A549 (cell line): ENCODE measurements around the gene NT5C3B. TPM values are rescaled to one million over a fixed set of nuclear protein-coding genes. Genes with fewer than 3 reads are reported as not detected.
A peak's percentile ranks its signal among the peaks of the same experiment; 100 is the strongest.

Source experiments
- CBX8 ChIP-seq: fragments of 200-600 bp; sonication (generic); IDR thresholded peaks from 2 replicates; pipeline ENCODE4 v1.6.1; 2016
- CEBPB ChIP-seq, 2 experiments: fragments of >200 bp in 1 of 2; sonication (Bioruptor Twin) in 1 of 2; formaldehyde crosslinking in 1 of 2; IDR thresholded peaks; 2 replicates each; pipeline ENCODE4 v1.6.1; 2012 to 2016
- EP300 ChIP-seq, 2 experiments: fragments of >200 bp; sonication (Bioruptor Twin); formaldehyde crosslinking; IDR thresholded peaks; 2 replicates in 1 of 2; 3 replicates in 1 of 2; pipeline ENCODE4 v1.6.1; 2016 to 2017
- ESRRA ChIP-seq: fragments of 150-350 bp; IDR thresholded peaks from 2 replicates; pipeline ENCODE4 v1.6.1; 2014; ENCODE audit warnings: mild to moderate bottlenecking, low read length, borderline replicate concordance
- FOSL2 ChIP-seq, 2 experiments: fragments of 450-650 bp in 1 of 2; fragments of >200 bp in 1 of 2; sonication (Bioruptor Twin) in 1 of 2; formaldehyde crosslinking; IDR thresholded peaks; 2 replicates each; pipeline versions ENCODE4 v1.5.0 to v1.6.1; 2016 to 2020; ENCODE audit warnings: mild to moderate bottlenecking in 1 of 2, moderate library complexity in 1 of 2
- GATA3 ChIP-seq: IDR thresholded peaks from 2 replicates; pipeline ENCODE4 v1.6.1; 2012; ENCODE audit warnings: borderline replicate concordance
- HOXB5 ChIP-seq: fragments of 250-450 bp; sonication (Bioruptor Pico); IDR thresholded peaks from 2 replicates; pipeline ENCODE4 v1.5.0; 2020; ENCODE audit warnings: mild to moderate bottlenecking, moderate library complexity
- JUN ChIP-seq, 2 experiments: fragments of >200 bp; sonication (Bioruptor Twin); formaldehyde crosslinking; IDR thresholded peaks; 2 replicates in 1 of 2; 3 replicates in 1 of 2; pipeline ENCODE4 v1.6.1; 2016 to 2017
- KDM5A ChIP-seq: fragments of 200-600 bp; sonication (generic); IDR thresholded peaks from 2 replicates; pipeline ENCODE4 v1.6.1; 2016; ENCODE audit warnings: antibody characterized with exemption, mild to moderate bottlenecking
- MAZ ChIP-seq: fragments of 150-350 bp; IDR thresholded peaks from 2 replicates; pipeline ENCODE4 v1.6.1; 2014; ENCODE audit warnings: antibody characterized with exemption, low read depth, low read length, borderline replicate concordance
- MYC ChIP-seq: IDR thresholded peaks from 2 replicates; pipeline ENCODE4 v1.6.1; 2012; ENCODE audit warnings: mild to moderate bottlenecking, inconsistent platforms, low read length, improper control_type of control experiment, borderline replicate concordance
- PHF8 ChIP-seq: fragments of 200-600 bp; sonication (generic); IDR thresholded peaks from 2 replicates; pipeline ENCODE4 v1.6.1; 2016; ENCODE audit warnings: low read depth, mild to moderate bottlenecking, antibody characterized with exemption, moderate library complexity, borderline replicate concordance
- POLR2A ChIP-seq: IDR thresholded peaks from 2 replicates; pipeline ENCODE4 v1.6.1; 2012; ENCODE audit warnings: mild to moderate bottlenecking, low read length
- RAD21 ChIP-seq, 2 experiments: fragments of >200 bp in 1 of 2; sonication (Bioruptor Twin) in 1 of 2; formaldehyde crosslinking in 1 of 2; IDR thresholded peaks in 1 of 2; conservative IDR thresholded peaks in 1 of 2; 2 replicates in 1 of 2; 3 replicates in 1 of 2; pipeline ENCODE4 v1.6.1; 2012 to 2018; ENCODE audit warnings: inconsistent platforms in 1 of 2
- RARB ChIP-seq: fragments of 250-450 bp; sonication (Bioruptor Pico); IDR thresholded peaks from 2 replicates; pipeline ENCODE4 v1.8.0; 2021; ENCODE audit warnings: mild to moderate bottlenecking, moderate library complexity
- RFX5 ChIP-seq: fragments of 450-650 bp; IDR thresholded peaks from 2 replicates; pipeline ENCODE4 v1.7.1; 2014; ENCODE audit warnings: antibody characterized with exemption, mild to moderate bottlenecking, moderate library complexity
- RNF2 ChIP-seq: fragments of 200-600 bp; sonication (generic); IDR thresholded peaks from 2 replicates; pipeline ENCODE4 v1.6.1; 2016; ENCODE audit warnings: low read depth, mild to moderate bottlenecking, antibody characterized with exemption, moderate library complexity, borderline replicate concordance
- TFCP2L1 ChIP-seq: fragments of 250-450 bp; sonication (Bioruptor Pico); IDR thresholded peaks from 2 replicates; pipeline ENCODE4 v1.5.0; 2021; ENCODE audit warnings: mild to moderate bottlenecking
- TP53 ChIP-seq: fragments of 250-450 bp; sonication (Bioruptor Pico); IDR thresholded peaks from 2 replicates; pipeline ENCODE4 v1.5.0; 2021; ENCODE audit warnings: mild to moderate bottlenecking, moderate library complexity
- ZFP36 ChIP-seq: fragments of 450-650 bp; IDR thresholded peaks from 2 replicates; pipeline ENCODE4 v1.6.1; 2014; ENCODE audit warnings: borderline replicate concordance; ENCODE audit not compliant: partially characterized antibody
- ZSCAN20 ChIP-seq: fragments of 250-450 bp; sonication (Bioruptor Pico); IDR thresholded peaks from 2 replicates; pipeline ENCODE4 v1.8.0; 2022; ENCODE audit warnings: mild to moderate bottlenecking, moderate library complexity
- polyA plus RNA-seq, 4 experiments: library from polyadenylated mRNA; depleted of rRNA in 3 of 4; stranded (reverse); fragments of >200 nt; fragmentation: RNase III in 1 of 4; extraction: RNeasy Plus Mini Kit Qiagen cat#74134 plus additional on column Dnase treatment in 1 of 4; gene quantifications; 2 replicates in 3 of 4; 3 replicates in 1 of 4; pipeline ENCODE4 v1.2.3, GENCODE V29; 2011 to 2017
- TF ChIP-seq, protein P1 (sequence below): fragments of >200 bp; sonication (Bioruptor Twin); formaldehyde crosslinking; IDR thresholded peaks from 3 replicates; pipeline ENCODE4 v1.5.1; 2016
- TF ChIP-seq, protein P2 (sequence below): IDR thresholded peaks from 2 replicates; pipeline ENCODE4 v1.6.1; 2012
- TF ChIP-seq, protein P3 (sequence below): IDR thresholded peaks from 2 replicates; pipeline ENCODE4 v1.6.1; 2012
- TF ChIP-seq, protein P4 (sequence below): fragments of >200 bp; sonication (Bioruptor Twin); formaldehyde crosslinking; IDR thresholded peaks from 2 replicates; pipeline ENCODE4 v1.6.1; 2016
- TF ChIP-seq, protein P5 (sequence below): fragments of 450-650 bp; IDR thresholded peaks from 2 replicates; pipeline ENCODE4 v1.6.1; 2014; ENCODE audit warnings: antibody characterized with exemption
- TF ChIP-seq, protein P6 (sequence below): fragments of 250-450 bp; sonication (Bioruptor Pico); IDR thresholded peaks from 2 replicates; pipeline ENCODE4 v1.5.0; 2020; ENCODE audit warnings: low read depth, mild to moderate bottlenecking, moderate library complexity
- TF ChIP-seq, protein P7 (sequence below): fragments of >200 bp; sonication (Bioruptor Twin); formaldehyde crosslinking; IDR thresholded peaks from 3 replicates; pipeline ENCODE4 v1.6.1; 2016

The NT5C3B gene
- polyA plus RNA-seq, 2 of the 4 experiments (the other 2 are of a cell fraction), result 109 to 171 TPM

DNA sequence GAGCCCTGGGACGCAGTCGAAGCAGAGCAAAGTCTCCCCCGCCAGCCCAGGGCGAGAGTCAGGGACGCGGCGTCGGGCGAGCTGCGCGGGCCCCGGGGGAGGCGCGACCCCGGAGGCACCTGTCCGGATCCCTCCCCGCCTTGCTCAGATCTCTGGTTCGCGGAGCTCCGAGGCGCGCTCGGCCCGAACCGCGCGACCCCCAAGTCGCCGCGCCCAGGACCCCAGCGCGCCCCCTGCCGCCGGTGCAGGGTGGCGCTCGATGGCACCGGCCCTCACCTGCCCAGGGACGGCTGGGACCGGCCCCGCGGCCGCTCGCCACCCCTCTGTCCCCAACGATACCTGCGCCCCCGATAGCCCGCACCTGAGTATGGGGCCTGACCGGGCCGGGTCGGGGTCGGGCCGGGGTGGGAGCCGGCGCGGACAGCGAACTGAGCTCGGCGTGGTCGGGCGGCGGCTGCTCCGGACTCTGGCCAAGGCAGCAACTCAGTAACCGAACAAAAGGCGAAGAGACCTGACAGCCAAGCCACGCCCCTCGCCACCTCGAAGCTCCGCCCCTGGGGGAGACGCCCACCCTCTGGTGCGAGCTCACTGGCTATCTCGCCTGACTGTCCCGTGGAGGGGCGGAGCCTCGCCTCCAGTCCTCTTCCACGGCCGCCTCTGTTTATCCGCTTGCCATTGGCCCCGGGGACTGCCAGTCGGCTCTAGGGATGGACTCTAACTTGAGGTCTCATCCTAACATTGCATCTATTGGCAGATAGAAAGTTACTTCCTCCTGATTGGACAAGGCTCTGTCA is 49.6 kb downstream of the NT5C3B start, which contains the start of gene JUP (continued):
- TF ChIP-seq, protein P1, sequence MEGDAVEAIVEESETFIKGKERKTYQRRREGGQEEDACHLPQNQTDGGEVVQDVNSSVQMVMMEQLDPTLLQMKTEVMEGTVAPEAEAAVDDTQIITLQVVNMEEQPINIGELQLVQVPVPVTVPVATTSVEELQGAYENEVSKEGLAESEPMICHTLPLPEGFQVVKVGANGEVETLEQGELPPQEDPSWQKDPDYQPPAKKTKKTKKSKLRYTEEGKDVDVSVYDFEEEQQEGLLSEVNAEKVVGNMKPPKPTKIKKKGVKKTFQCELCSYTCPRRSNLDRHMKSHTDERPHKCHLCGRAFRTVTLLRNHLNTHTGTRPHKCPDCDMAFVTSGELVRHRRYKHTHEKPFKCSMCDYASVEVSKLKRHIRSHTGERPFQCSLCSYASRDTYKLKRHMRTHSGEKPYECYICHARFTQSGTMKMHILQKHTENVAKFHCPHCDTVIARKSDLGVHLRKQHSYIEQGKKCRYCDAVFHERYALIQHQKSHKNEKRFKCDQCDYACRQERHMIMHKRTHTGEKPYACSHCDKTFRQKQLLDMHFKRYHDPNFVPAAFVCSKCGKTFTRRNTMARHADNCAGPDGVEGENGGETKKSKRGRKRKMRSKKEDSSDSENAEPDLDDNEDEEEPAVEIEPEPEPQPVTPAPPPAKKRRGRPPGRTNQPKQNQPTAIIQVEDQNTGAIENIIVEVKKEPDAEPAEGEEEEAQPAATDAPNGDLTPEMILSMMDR, result peak; percentile 96
- TF ChIP-seq, protein P2, sequence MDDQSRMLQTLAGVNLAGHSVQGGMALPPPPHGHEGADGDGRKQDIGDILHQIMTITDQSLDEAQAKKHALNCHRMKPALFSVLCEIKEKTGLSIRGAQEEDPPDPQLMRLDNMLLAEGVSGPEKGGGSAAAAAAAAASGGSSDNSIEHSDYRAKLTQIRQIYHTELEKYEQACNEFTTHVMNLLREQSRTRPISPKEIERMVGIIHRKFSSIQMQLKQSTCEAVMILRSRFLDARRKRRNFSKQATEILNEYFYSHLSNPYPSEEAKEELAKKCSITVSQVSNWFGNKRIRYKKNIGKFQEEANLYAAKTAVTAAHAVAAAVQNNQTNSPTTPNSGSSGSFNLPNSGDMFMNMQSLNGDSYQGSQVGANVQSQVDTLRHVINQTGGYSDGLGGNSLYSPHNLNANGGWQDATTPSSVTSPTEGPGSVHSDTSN, result peak; percentile 99
- peak; percentile 7; the same call in 1 of the 2 replicates for TF ChIP-seq MYC
- no peak for TF ChIP-seq ZFP36
- 0 out of 2 replicates have a peak, but pooled peaks have one; percentile 38 for TF ChIP-seq MAZ
- no peak for TF ChIP-seq ESRRA
- TF ChIP-seq RFX5, result no peak
- TF ChIP-seq CBX8, result no peak
- TF ChIP-seq TP53 (CRISPR knock-in tag), result 0 out of 2 replicates have a peak, but pooled peaks have one; percentile 58
- TF ChIP-seq GATA3, result no peak
- TF ChIP-seq, protein P3, sequence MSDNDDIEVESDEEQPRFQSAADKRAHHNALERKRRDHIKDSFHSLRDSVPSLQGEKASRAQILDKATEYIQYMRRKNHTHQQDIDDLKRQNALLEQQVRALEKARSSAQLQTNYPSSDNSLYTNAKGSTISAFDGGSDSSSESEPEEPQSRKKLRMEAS, result 0 out of 2 replicates have a peak, but pooled peaks have one; percentile 48
- TF ChIP-seq RAD21 (conservative IDR thresholded peaks at IDR 0.05 in 1 of 2, IDR thresholded peaks at IDR 0.05 in 1 of 2), result peak; percentile 42 to 70; a peak in 4 of 5 replicates
- TF ChIP-seq RNF2, result no peak
- peak; percentile 60 to 82; a peak in 4 of 5 replicates for TF ChIP-seq JUN (IDR thresholded peaks at IDR 0.05)
- TF ChIP-seq KDM5A, result peak; percentile 60; the same call in 1 of the 2 replicates
- TF ChIP-seq RARB, result no peak
- TF ChIP-seq, protein P4, sequence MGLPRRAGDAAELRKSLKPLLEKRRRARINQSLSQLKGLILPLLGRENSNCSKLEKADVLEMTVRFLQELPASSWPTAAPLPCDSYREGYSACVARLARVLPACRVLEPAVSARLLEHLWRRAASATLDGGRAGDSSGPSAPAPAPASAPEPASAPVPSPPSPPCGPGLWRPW, result no peak
- no peak; a peak in 1 of 5 replicates for TF ChIP-seq EP300 (IDR thresholded peaks at IDR 0.05)
- peak; percentile 87; the same call in 1 of the 2 replicates for TF ChIP-seq HOXB5 (CRISPR knock-in tag)
- TF ChIP-seq, protein P5, sequence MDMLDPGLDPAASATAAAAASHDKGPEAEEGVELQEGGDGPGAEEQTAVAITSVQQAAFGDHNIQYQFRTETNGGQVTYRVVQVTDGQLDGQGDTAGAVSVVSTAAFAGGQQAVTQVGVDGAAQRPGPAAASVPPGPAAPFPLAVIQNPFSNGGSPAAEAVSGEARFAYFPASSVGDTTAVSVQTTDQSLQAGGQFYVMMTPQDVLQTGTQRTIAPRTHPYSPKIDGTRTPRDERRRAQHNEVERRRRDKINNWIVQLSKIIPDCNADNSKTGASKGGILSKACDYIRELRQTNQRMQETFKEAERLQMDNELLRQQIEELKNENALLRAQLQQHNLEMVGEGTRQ, result 0 out of 2 replicates have a peak, but pooled peaks have one; percentile 3
- TF ChIP-seq, protein P6, sequence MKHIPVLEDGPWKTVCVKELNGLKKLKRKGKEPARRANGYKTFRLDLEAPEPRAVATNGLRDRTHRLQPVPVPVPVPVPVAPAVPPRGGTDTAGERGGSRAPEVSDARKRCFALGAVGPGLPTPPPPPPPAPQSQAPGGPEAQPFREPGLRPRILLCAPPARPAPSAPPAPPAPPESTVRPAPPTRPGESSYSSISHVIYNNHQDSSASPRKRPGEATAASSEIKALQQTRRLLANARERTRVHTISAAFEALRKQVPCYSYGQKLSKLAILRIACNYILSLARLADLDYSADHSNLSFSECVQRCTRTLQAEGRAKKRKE, result peak; percentile 87
- TF ChIP-seq ZSCAN20 (CRISPR knock-in tag), result no peak
- TF ChIP-seq, protein P7, sequence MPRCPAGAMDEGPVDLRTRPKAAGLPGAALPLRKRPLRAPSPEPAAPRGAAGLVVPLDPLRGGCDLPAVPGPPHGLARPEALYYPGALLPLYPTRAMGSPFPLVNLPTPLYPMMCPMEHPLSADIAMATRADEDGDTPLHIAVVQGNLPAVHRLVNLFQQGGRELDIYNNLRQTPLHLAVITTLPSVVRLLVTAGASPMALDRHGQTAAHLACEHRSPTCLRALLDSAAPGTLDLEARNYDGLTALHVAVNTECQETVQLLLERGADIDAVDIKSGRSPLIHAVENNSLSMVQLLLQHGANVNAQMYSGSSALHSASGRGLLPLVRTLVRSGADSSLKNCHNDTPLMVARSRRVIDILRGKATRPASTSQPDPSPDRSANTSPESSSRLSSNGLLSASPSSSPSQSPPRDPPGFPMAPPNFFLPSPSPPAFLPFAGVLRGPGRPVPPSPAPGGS, result 0 out of 3 replicates have a peak, but pooled peaks have one; percentile 51
- TF ChIP-seq FOSL2 (IDR thresholded peaks at IDR 0.05), result no peak
- TF ChIP-seq FOSL2 (CRISPR knock-in tag; IDR thresholded peaks at IDR 0.05), result peak; percentile 41
- TF ChIP-seq CEBPB (IDR thresholded peaks at IDR 0.05), result no peak
- TF ChIP-seq PHF8, result peak; percentile 98
- TF ChIP-seq POLR2A, result peak; percentile 85
- peak; percentile 4; the same call in 1 of the 2 replicates for TF ChIP-seq TFCP2L1 (CRISPR knock-in tag)
